K562 (cell line): ENCODE results near the gene PARK7. TPM values are rescaled to one million over a fixed set of nuclear protein-coding genes. Genes with fewer than 3 reads are reported as not detected.

Experiments
- ATAC-seq: fragments of 200-7000 bp; cut with Tn5 transposase; 3 replicates; pipeline ENCODE4 v1.9.1; 2020; ENCODE audit warnings: moderate library complexity
- BruUV-seq: library from RNA; stranded (reverse); fragments of 400-500 nt; replicated peaks from 2 replicates; lab custom pipeline; 2021; lab: Mats Ljungman, UMichigan
- CTCF ChIA-PET: fragments of 300-600 bp; formaldehyde crosslinking; extraction: SDS; loops from one replicate; lab custom pipeline; 2021; ENCODE audit warnings: low intra/inter-chr PET ratio; lab: Yijun Ruan, JAX
- POLR2A ChIA-PET: fragments of 300-600, 350-650 bp; sonication (Branson Sonifier 250); formaldehyde crosslinking; extraction: SDS; loops from one replicate; lab custom pipeline; 2021; ENCODE audit warnings: antibody characterized with exemption, inconsistent platforms; lab: Yijun Ruan, JAX
- DNase-seq, 4 experiments: peaks; one replicate each; pipeline versions ENCODE4 v3.0.0 to v3.0.0-alpha.2; 2011 to 2018; ENCODE audit warnings: low spot score in 3 of 4, mixed read lengths in 3 of 4; ENCODE audit errors: extremely low read depth in 1 of 4
- FAIRE-seq: peaks from 2 replicates; lab custom pipeline; 2011; peaks lifted over from hg19 to GRCh38; lab: Jason Lieb, UNC
- H2AFZ ChIP-seq: 2 replicates; pipeline ENCODE4 v1.6.0; 2011; ENCODE audit warnings: low read depth, low read length, control low read depth, inconsistent platforms
- H3K27ac ChIP-seq: fragments of 200-600 bp; 3 replicates; pipeline ENCODE4 v1.8.0; 2011; ENCODE audit warnings: low read depth, mild to moderate bottlenecking, control low read depth, inconsistent platforms, low read length, moderate library complexity, mixed read lengths; ENCODE audit errors: extremely low read depth
- H3K27me3 ChIP-seq, 2 experiments: fragments of 300-600 bp in 1 of 2; 2 replicates in 1 of 2; 3 replicates in 1 of 2; pipeline versions ENCODE4 v1.6.0 to v1.8.0; 2011; ENCODE audit warnings: inconsistent platforms in 2 of 2, low read length in 2 of 2, mild to moderate bottlenecking in 1 of 2, mixed read lengths in 1 of 2, moderate library complexity in 1 of 2; ENCODE audit not compliant: control insufficient read depth in 2 of 2, insufficient read depth in 2 of 2
- H3K36me3 ChIP-seq: fragments of 300-600 bp; 3 replicates; pipeline ENCODE4 v1.8.0; 2011; ENCODE audit warnings: mild to moderate bottlenecking, low read length, inconsistent platforms; ENCODE audit not compliant: control insufficient read depth, insufficient read depth
- H3K4me1 ChIP-seq, 2 experiments: fragments of 200-600 bp in 1 of 2; replicated peaks in 1 of 2; 2 replicates in 1 of 2; 3 replicates in 1 of 2; pipeline versions ENCODE4 v1.5.1 to v1.8.0; 2011; ENCODE audit warnings: inconsistent platforms in 2 of 2, low read length in 2 of 2, mild to moderate bottlenecking in 1 of 2, mixed read lengths in 1 of 2, moderate library complexity in 1 of 2; ENCODE audit not compliant: control insufficient read depth in 2 of 2, insufficient read depth in 2 of 2
- H3K4me2 ChIP-seq: 2 replicates; pipeline ENCODE4 v1.6.1; 2011; ENCODE audit warnings: low read length, control low read depth, inconsistent platforms, mixed read lengths; ENCODE audit not compliant: insufficient read depth
- H3K4me3 ChIP-seq: fragments of 200-600 bp; sonication (generic), shearing (Covaris generic); 2 replicates; pipeline ENCODE4 v1.5.1; 2016; ENCODE audit warnings: control low read depth, inconsistent platforms
- H3K79me2 ChIP-seq: fragments of 200-600 bp; 3 replicates; pipeline ENCODE4 v1.8.0; 2011; ENCODE audit warnings: low read length, inconsistent platforms; ENCODE audit not compliant: control insufficient read depth, insufficient read depth
- H3K9ac ChIP-seq, 2 experiments: 2 replicates each; pipeline versions ENCODE4 v1.6.0 to v1.6.1; 2011; ENCODE audit warnings: low read depth in 2 of 2, low read length in 2 of 2, control low read depth in 1 of 2, inconsistent platforms in 1 of 2, mild to moderate bottlenecking in 1 of 2, mixed read lengths in 1 of 2; ENCODE audit not compliant: insufficient read depth in 1 of 2
- H3K9me1 ChIP-seq: one replicate; pipeline ENCODE4 v1.6.0; 2011; ENCODE audit warnings: inconsistent platforms, mild to moderate bottlenecking, low read length, moderate library complexity; ENCODE audit not compliant: control insufficient read depth, insufficient read depth
- H3K9me3 ChIP-seq: replicated peaks from 2 replicates; pipeline ENCODE4 v1.5.1; 2011; ENCODE audit warnings: low read depth, low read length, inconsistent platforms; ENCODE audit not compliant: control insufficient read depth, insufficient read depth
- H4K20me1 ChIP-seq: replicated peaks from 2 replicates; pipeline ENCODE4 v1.6.1; 2011; ENCODE audit warnings: low read length, inconsistent platforms, mixed read lengths; ENCODE audit not compliant: control insufficient read depth, insufficient read depth
- BRF1 ChIP-seq: IDR thresholded peaks from 3 replicates; pipeline ENCODE4 v1.6.1; 2011; ENCODE audit warnings: borderline replicate concordance, mild to moderate bottlenecking; ENCODE audit not compliant: insufficient read length; ENCODE audit errors: extremely low read depth
- CBX3 ChIP-seq, 2 experiments: IDR thresholded peaks; 1 replicate in 1 of 2; 2 replicates in 1 of 2; pipeline ENCODE4 v1.6.1; 2012; ENCODE audit warnings: inconsistent platforms in 2 of 2, low read length in 2 of 2, borderline replicate concordance in 1 of 2, control low read depth in 1 of 2
- ETS2 ChIP-seq: IDR thresholded peaks from 2 replicates; pipeline ENCODE4 v1.6.1; 2016; ENCODE audit warnings: borderline replicate concordance, missing genetic modification characterization, mild to moderate bottlenecking, moderate library complexity, missing compliant biosample characterization; ENCODE audit not compliant: poor library complexity, severe bottlenecking
- FOXJ3 ChIP-seq: sonication (generic); formaldehyde crosslinking; IDR thresholded peaks from 2 replicates; pipeline ENCODE4 v1.4.0; 2020; ENCODE audit warnings: mild to moderate bottlenecking, missing genetic modification reagents
- PHB2 ChIP-seq: fragments of 450-650 bp; IDR thresholded peaks from 2 replicates; pipeline ENCODE4 v1.6.1; 2017; ENCODE audit warnings: low read depth
- RFX5 ChIP-seq: IDR thresholded peaks from 2 replicates; pipeline ENCODE4 v1.6.1; 2011; ENCODE audit warnings: low read depth, mild to moderate bottlenecking, improper control_type of control experiment, low read length
- ZBED1 ChIP-seq: IDR thresholded peaks from 2 replicates; pipeline ENCODE4 v1.6.1; 2014
- ZFP91 ChIP-seq: sonication (generic); formaldehyde crosslinking; IDR thresholded peaks from 2 replicates; pipeline ENCODE4 v1.8.0; 2022; ENCODE audit warnings: mild to moderate bottlenecking, missing genetic modification reagents
- ZNF146 ChIP-seq: IDR thresholded peaks from one replicate; pipeline ENCODE4 v1.6.1; 2018; ENCODE audit warnings: missing compliant biosample characterization; ENCODE audit not compliant: unreplicated experiment
- WGBS: fragments of 100-300 bp; shearing (Covaris generic); methylation state at CpG from one replicate; pipeline ENCODE4 v1.1.6; 2016; ENCODE audit warnings: low coverage, mixed read lengths; ENCODE audit not compliant: insufficient coverage; ENCODE audit errors: missing lambda C conversion rate; 5-methylcytosine and 5-hydroxymethylcytosine counted together
- in situ Hi-C: fragments of 300-500 bp; cut with MboI; formaldehyde crosslinking; loops from 4 replicates; pipeline ENCODE4 v1.15.0; 2018; ENCODE audit warnings: inconsistent platforms, mixed read lengths
- intact Hi-C: fragments of 100-400 bp; cut with micrococcal nuclease; formaldehyde crosslinking; loops from 2 replicates; pipeline ENCODE4 v1.14.2; 2022
- polyA plus RNA-seq, 8 experiments: library from polyadenylated mRNA; depleted of rRNA in 4 of 8; stranded (reverse) in 5 of 8; unstranded in 3 of 8; fragments of >200 nt; fragmentation: Nextera tagmentation in 2 of 8; fragmentation: Illumina TruSeq in 1 of 8; extraction: Ambion mirVana in 2 of 8; extraction: Trizol in 1 of 8; gene quantifications; 2 replicates each; pipeline versions ENCODE4 v1.2.1 to v1.2.3, GENCODE V29; 2011 to 2014; ENCODE audit warnings: inconsistent platforms in 1 of 8, missing spikeins in 1 of 8
- total RNA-seq, 7 experiments: library from RNA; depleted of rRNA in 6 of 7; stranded (reverse); fragments of >200 nt in 6 of 7; fragmentation: Illumina TruSeq in 2 of 7; extraction: Trizol in 2 of 7; gene quantifications; 2 replicates each; pipeline versions ENCODE4 v1.2.1 to v1.2.3, GENCODE V29; 2011 to 2021; ENCODE audit warnings: low replicate concordance in 1 of 7
- TF ChIP-seq, protein P1 (sequence below): IDR thresholded peaks from 2 replicates; pipeline ENCODE4 v1.6.1; 2016; ENCODE audit warnings: missing genetic modification characterization, missing compliant biosample characterization
- TF ChIP-seq, protein P2 (sequence below): fragments of 450-650 bp; conservative IDR thresholded peaks from 2 replicates; pipeline ENCODE4 v1.6.1; 2016; ENCODE audit warnings: missing genetic modification characterization, low read depth, mild to moderate bottlenecking, missing compliant biosample characterization, moderate library complexity
- TF ChIP-seq, protein P3 (sequence below): fragments of 450-650 bp; IDR thresholded peaks from 2 replicates; pipeline ENCODE4 v1.6.1; 2016; ENCODE audit warnings: borderline replicate concordance

The PARK7 gene
- total and polyA plus RNA-seq, 9 of the 15 experiments (the other 6 are each of a cell fraction or from before 2014, with no cell fraction given), result 374 to 1,298 (median 484) TPM

GRCh38 chr1:8006037-8006963 lies 44.8 kb downstream of the PARK7 start:
- 84% methylated on average over 11 of the region's 12 CpGs for WGBS
- in situ Hi-C loops, result no loop called here
- no peak overlapping the region; the same call in 1 of the 2 replicates for H2AFZ ChIP-seq
- H3K4me3 ChIP-seq, result no peak overlapping the region
- H4K20me1 ChIP-seq, result no peaks in the 10 kb centered on the region; the same call in 1 of the 2 replicates
- no peak for TF ChIP-seq ETS2 (tag)
- TF ChIP-seq, protein P1, sequence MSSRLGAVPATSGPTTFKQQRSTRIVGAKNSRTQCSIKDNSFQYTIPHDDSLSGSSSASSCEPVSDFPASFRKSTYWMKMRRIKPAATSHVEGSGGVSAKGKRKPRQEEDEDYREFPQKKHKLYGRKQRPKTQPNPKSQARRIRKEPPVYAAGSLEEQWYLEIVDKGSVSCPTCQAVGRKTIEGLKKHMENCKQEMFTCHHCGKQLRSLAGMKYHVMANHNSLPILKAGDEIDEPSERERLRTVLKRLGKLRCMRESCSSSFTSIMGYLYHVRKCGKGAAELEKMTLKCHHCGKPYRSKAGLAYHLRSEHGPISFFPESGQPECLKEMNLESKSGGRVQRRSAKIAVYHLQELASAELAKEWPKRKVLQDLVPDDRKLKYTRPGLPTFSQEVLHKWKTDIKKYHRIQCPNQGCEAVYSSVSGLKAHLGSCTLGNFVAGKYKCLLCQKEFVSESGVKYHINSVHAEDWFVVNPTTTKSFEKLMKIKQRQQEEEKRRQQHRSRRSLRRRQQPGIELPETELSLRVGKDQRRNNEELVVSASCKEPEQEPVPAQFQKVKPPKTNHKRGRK (tag), result no peak
- TF ChIP-seq, protein P2, sequence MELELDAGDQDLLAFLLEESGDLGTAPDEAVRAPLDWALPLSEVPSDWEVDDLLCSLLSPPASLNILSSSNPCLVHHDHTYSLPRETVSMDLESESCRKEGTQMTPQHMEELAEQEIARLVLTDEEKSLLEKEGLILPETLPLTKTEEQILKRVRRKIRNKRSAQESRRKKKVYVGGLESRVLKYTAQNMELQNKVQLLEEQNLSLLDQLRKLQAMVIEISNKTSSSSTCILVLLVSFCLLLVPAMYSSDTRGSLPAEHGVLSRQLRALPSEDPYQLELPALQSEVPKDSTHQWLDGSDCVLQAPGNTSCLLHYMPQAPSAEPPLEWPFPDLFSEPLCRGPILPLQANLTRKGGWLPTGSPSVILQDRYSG, result no peak
- no peak for TF ChIP-seq ZBED1
- no peak for TF ChIP-seq PHB2
- TF ChIP-seq FOXJ3 (CRISPR knock-in tag), result no peak
- TF ChIP-seq RFX5, result no peak
- TF ChIP-seq BRF1, result no peak
- no peak for TF ChIP-seq CBX3 (IDR thresholded peaks at IDR 0.05; ENCODE audit: borderline replicate concordance in 1 of 2, low read length in 2 of 2)
- no peak for TF ChIP-seq ZNF146
- TF ChIP-seq, protein P3, sequence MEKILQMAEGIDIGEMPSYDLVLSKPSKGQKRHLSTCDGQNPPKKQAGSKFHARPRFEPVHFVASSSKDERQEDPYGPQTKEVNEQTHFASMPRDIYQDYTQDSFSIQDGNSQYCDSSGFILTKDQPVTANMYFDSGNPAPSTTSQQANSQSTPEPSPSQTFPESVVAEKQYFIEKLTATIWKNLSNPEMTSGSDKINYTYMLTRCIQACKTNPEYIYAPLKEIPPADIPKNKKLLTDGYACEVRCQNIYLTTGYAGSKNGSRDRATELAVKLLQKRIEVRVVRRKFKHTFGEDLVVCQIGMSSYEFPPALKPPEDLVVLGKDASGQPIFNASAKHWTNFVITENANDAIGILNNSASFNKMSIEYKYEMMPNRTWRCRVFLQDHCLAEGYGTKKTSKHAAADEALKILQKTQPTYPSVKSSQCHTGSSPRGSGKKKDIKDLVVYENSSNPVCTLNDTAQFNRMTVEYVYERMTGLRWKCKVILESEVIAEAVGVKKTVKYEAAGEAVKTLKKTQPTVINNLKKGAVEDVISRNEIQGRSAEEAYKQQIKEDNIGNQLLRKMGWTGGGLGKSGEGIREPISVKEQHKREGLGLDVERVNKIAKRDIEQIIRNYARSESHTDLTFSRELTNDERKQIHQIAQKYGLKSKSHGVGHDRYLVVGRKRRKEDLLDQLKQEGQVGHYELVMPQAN, result no peak
- TF ChIP-seq ZFP91, result no peak
- no peak for DNase-seq
- H3K9me3 ChIP-seq, result no peaks in the 10 kb centered on the region
- H3K9ac ChIP-seq, result no peak overlapping the region
- peaks cover 22 to 42% of the 10 kb centered on the region in 2 experiments for H3K4me1 ChIP-seq
- no peaks in the 10 kb centered on the region for H3K27me3 ChIP-seq
- intact Hi-C loops, result no loop called here
- no TSS peak for BruUV-seq
- ChIA-PET CTCF (no interaction called here), POLR2A (interaction anchor here (0.6 to 2.0 kb wide), 2 partner anchors 8 to 38 kb away, joined by 3 to 6 read pairs; no protein-coding TSS in a partner anchor)
- FAIRE-seq, result no peak
- no peak overlapping the region for H3K4me2 ChIP-seq
- no peaks in the 10 kb centered on the region for H3K9me1 ChIP-seq
- ATAC-seq, result no peak
- H3K36me3 ChIP-seq, result peaks cover 2% of the 10 kb centered on the region; the same call in 1 of the 3 replicates
- no peaks in the 10 kb centered on the region for H3K79me2 ChIP-seq
- H3K27ac ChIP-seq, result peak overlapping the region; percentile 10; the same call in 1 of the 3 replicates
